ENCODE results near the gene CD9.
"Not testable (repeated sequence)": the region's sequence is repeated elsewhere in the genome, so short reads cannot be mapped to it uniquely, and the experiment has no call there.

DNA sequence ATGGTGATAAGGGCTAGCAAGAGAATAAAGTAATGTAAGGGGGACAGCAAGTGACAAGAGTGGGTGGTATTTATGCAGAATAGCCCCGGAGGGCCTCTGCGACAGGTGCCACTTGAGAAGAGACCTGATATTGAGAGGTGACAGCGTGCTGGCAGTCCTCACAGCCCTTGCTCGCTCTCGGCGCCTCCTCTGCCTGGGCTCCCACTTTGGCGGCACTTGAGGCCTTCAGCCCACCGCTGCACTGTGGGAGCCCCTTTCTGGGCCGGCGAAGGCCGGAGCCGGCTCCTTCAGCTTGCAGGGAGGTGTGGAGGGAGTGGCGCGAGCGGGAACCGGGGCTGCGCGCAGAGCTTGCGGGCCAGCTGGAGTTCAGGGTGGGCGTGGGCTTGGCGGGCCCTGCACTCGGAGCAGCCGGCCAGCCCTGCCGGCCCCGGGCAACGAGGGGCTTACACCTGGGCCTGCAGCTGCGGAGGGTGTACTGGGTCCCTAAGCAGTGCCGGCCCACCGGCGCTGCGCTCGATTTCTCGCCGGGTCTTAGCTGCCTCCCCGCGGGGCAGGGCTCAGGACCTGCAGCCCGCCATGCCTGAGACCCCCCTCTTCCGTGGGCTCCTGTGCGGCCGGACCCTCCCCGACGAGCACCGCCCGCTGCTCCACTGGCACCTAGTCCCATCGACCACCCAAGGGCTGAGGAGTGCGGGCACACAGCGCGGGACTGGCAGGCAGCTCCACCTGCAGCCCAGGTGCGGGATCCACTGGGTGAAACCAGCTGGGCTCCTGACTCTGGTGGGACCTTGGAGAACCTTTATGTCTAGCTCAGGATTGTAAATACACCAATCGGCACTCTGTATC lies 40.8 kb upstream of the CD9 start:
- TF ChIP-seq, protein P1, sequence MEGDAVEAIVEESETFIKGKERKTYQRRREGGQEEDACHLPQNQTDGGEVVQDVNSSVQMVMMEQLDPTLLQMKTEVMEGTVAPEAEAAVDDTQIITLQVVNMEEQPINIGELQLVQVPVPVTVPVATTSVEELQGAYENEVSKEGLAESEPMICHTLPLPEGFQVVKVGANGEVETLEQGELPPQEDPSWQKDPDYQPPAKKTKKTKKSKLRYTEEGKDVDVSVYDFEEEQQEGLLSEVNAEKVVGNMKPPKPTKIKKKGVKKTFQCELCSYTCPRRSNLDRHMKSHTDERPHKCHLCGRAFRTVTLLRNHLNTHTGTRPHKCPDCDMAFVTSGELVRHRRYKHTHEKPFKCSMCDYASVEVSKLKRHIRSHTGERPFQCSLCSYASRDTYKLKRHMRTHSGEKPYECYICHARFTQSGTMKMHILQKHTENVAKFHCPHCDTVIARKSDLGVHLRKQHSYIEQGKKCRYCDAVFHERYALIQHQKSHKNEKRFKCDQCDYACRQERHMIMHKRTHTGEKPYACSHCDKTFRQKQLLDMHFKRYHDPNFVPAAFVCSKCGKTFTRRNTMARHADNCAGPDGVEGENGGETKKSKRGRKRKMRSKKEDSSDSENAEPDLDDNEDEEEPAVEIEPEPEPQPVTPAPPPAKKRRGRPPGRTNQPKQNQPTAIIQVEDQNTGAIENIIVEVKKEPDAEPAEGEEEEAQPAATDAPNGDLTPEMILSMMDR (IDR thresholded peaks at IDR 0.05; ENCODE audit: extremely low read depth in 1 of 2, insufficient read depth in 1 of 2, low read depth in 1 of 2, low read length in 2 of 2) = not testable (repeated sequence)
- not testable (repeated sequence) for TF ChIP-seq GATA2 (IDR thresholded peaks at IDR 0.05; ENCODE audit: insufficient read depth, insufficient read length, low read depth, low read length); POLR2A (IDR thresholded peaks at IDR 0.05; ENCODE audit: low read depth, low read length); EZH2 (IDR thresholded peaks at IDR 0.05; ENCODE audit: borderline replicate concordance, low read depth, low read length, severe bottlenecking); FOS (IDR thresholded peaks at IDR 0.05; ENCODE audit: borderline replicate concordance, insufficient read depth, low read length); MAX (IDR thresholded peaks at IDR 0.05; ENCODE audit: insufficient read depth, insufficient read length)
